GM19043 (cell line): ENCODE results near the gene PKMYT1.

Experiments used
- ATAC-seq: cut with Tn5 transposase; IDR thresholded peaks from one replicate; pipeline ENCODE4 v1.9.1; 2021; ENCODE audit warnings: low read depth; ENCODE audit not compliant: unreplicated experiment

PKMYT1 gene

DNA sequence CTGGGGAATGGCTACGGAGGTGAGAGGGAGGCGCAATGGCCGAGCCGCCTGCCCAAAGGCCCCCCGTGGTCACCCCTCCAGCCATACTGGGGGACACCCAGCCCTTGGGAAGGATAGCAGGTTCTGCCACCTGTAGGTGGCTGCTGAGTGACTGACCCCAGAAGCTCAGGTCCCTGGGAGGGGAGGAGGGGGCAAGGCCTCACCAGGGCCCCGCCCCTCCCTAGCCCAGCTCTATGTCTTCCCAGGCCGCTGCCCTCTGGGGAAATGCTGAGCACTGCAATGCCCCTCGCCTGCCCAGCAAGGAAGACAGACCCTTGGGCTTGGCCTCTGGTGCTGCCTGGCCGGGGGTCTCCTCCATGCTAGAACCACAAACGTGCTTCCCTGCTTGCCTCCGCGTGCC is 21.1 kb upstream of the PKMYT1 start:
- ATAC-seq: no peak

GRCh38 chr16:3000540-3000939 is 20.3 kb upstream of the PKMYT1 start:
- ATAC-seq: no peak

GRCh38 chr16:2999929-3000328 is 19.7 kb upstream of the PKMYT1 start:
- ATAC-seq: no peak

DNA sequence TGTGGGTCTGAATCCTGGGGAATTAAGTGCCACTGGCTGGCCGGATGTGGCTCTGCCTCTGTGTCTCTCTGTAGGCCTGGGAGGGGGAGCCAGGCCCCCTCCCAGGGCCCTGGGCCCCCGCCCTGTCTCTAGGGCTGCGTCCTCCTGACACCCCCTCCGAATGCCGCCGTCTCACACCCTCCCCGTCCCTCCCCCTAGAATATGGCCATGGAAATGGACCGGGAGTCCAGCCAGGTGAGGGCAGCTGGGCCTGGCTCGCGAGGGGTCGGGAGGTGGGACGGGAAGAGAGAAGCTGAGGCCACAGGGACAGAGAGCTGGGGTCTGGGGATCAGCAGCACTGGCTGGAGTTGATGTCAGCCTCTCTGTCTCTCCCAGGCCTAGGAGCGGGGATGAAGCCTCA is 16.1 kb upstream of the PKMYT1 start:
- ATAC-seq: no peak

DNA sequence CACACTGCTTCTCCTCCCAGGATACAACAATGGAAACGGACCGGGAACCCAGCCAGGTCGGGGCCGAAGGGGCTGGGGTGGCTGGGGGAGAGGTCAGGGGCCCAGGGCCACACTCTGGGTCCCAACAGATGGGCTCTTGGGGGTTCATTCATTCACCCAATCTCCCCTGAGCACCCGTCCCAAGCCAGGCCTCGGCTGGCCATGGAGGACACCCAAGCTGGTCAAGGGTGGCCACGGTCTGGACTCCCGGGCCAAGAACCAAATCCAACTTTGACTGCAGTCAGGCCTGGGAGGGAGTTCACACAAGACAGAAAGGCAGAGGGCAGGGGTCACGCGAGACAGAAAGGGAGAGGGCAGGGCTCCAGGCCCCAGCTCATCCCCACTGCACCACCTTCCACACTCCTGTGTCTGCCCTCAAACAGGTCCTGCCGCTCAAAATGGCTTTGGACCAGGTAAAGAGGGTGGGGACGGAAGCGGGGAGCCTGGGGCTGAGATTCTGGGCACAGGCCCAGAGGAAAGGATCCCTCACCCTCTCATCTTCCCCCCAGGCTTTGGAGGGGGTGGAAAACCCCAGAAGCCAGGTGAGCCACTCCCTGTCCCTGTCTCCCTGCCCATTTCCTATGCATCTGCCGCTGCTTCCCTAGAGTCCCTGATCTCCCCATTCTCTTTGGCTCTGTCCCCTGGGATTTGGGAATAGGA is 12.3 kb upstream of the PKMYT1 start:
- no peak for ATAC-seq

- ATAC-seq: no peak
Observed at GRCh38 chr16:2991566-2992261, 11.5 kb upstream of the PKMYT1 start.

DNA sequence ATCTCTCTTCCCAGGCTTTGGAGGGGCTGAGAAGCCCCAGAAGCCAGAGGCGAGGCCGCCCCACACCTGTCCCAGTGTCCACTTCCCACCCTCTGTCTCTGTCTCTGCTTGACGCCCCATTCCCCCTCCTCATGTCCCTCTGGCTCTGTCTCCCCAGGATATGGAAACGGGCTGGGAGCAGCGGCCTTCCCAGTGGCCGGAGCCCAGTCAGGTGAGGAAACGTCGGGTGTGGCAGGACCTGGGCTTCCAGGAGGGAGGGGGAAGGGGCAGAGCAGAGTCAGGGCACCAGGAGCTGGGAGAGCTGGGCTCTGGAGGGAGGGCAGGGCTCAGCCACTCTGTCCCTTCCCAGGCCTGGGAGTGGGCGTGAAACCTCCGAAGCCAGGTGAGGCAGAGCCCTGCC is 10.6 kb upstream of the PKMYT1 start:
- no peak for ATAC-seq

GRCh38 chr16:2988590-2989099 is 8.4 kb upstream of the PKMYT1 start:
- no peak for ATAC-seq

GRCh38 chr16:2987833-2988232 is 7.6 kb upstream of the PKMYT1 start:
- no peak for ATAC-seq

GRCh38 chr16:2987286-2987685 is 7.0 kb upstream of the PKMYT1 start:
- ATAC-seq: no peak

DNA sequence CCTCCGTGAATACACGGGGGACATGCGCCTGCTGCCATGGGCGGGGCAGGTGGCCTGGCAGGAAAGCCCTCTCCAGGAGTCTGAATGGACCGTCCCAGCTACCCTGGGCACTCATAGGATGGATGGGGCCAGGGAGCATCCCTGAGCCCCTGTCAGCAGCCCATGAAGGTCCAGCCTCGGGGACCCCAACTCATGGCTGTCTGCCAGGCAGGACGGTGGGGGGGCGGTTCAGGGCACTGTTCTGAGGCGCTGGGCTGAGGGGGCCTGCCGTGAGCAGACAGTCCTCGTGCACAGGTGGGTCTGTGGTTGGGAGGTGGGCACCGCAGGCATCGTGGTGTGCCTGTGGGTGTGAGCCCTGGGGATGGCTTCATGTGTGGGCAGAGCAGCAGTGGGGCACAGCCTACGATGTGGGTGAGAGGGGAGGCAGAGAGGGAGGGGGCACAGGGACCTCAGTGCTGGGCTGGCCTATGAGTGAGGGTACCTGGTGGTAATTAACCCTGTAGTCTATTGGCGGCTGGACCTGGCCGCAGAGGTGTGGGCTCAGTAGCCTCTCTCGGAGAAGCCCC is 6.5 kb upstream of the PKMYT1 start:
- no peak for ATAC-seq

- no peak for ATAC-seq
Observed at GRCh38 chr16:2985893-2986355, 5.7 kb upstream of the PKMYT1 start.

DNA sequence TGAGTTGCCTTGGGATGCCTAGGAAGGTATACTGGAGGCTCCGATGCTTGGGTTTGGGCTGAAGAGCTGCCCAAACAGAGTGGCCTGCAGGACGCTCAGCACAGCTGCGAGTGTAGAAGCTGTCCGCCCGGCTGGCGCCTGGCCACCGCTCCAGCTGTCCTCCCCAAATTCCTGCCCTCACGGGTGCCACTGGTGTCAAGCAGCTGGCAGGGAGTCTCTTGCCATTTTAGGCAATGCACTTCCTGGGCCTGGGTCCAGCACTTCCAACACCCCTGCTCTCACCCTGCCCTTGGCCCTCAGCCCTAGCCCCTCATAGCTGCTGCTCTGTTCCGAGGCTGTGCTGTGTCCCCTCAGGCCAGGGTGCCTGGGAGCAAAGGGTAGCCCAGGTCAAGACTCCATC is 5.2 kb upstream of the PKMYT1 start:
- no peak for ATAC-seq

GRCh38 chr16:2983706-2984136 is 3.5 kb upstream of the PKMYT1 start:
- no peak for ATAC-seq

DNA sequence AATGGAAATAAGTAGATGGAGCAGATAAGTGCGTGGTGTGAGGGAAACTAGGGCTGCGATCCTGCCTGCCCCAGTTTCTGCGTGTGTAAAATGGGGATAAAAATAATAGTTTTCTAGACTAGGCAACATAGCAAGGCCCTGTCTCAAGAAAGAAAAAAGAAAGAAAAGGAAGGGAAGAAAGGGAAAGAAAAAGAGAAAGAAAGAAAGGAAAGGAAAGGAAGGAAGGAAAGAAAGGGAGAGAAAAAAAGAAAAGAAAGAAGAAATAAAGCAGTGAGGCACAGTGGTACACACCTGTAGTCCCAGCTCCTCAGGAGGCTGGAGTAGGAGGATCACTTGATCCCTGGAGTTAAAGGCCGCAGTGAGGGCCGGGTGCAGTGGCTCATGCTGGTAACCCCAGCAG is 2.2 kb upstream of the PKMYT1 start:
- no peak for ATAC-seq

DNA sequence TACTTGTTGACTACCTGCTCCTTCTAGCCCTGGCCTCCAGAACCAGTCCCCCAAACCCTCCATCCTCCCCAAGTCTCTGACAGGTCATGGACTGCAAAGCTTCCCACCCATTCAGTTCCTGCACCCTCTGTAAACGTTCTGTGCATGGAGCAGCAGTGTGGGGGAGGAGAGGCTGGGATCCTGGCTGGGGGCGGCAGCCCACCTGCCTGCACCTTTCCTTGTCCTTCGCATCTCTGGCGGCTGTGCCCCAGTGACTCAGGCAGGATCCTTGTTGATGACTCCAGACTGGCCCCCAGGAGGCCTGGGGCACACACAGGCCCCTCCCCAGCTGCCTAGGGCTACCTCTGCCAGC is 1.6 kb upstream of the PKMYT1 start:
- ATAC-seq: no peak

DNA sequence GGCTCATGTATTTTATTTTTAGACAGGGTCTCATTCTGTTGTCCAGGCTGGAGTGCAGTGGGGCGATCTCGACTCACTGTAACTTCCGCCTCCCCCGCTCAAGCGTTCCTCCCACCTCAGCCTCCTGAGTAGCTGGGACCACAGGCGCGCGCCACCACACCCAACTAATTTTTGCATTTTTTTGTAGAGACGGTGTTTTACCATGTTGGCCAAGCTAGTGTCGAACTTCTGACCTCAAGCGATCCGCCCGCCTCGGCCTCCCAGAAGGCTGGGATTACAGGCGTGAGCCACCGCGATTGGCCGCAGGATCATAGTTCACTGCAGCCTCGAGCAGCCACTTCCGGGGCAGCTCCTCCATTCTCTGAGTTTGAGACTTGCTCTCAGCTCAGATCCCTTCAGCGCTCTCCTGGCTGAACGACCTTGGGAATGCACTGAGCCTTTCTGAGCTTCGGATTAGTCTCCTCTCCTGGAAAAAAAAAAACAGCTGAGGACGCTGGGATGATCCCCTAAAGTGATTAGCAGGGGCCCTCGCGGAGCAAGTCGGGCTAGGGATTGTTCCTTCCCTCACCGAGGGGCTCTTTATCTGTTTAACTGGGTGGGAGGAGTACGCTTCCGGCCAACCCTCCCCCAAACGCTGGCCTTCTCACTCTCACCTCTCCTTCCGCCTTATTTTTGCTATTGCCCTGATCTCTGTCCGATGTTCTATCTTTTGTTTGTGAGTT is 1.1 kb upstream of the PKMYT1 start:
- ATAC-seq: no peak

- no peak for ATAC-seq
Observed at GRCh38 chr16:2979669-2980226, 498 bp downstream of the PKMYT1 start.

DNA sequence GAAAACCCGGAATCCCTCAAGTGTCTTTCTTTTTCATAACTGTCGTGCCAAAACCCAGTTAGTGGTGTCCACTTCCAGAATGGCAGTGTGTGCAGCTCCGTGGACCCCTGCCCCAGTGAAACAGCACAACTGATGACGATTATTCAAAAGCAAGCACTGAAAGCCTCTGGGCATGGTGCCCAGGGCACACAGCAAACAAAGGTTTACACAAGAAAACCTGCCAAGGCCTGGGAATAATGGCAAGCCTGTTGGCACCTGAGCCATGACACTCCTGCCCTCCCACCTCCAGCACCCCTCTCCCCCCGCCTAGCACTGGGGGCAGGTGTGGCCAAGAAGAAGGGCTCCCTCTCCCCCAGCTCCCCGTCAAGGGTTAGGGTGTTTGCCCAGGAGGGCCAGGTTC is 2.8 kb downstream of the PKMYT1 start:
- ATAC-seq: no peak

GRCh38 chr16:2976673-2977072 is 3.6 kb downstream of the PKMYT1 start:
- ATAC-seq: no peak

GRCh38 chr16:2976201-2976600 is 4.0 kb downstream of the PKMYT1 start:
- ATAC-seq: no peak
